GM18505 (cell line): ENCODE measurements around the gene TRIM73.
"Not testable (repeated sequence)": the region's sequence is repeated elsewhere in the genome, so short reads cannot be mapped to it uniquely, and the experiment has no call there.

Source experiments
- ATAC-seq: cut with Tn5 transposase; IDR thresholded peaks from one replicate; pipeline ENCODE4 v1.9.1; 2021; ENCODE audit not compliant: unreplicated experiment
- POLR2A ChIP-seq: IDR thresholded peaks from 4 replicates; pipeline ENCODE4 v1.6.1; 2011; ENCODE audit warnings: borderline replicate concordance; ENCODE audit not compliant: insufficient read depth, insufficient read length; ENCODE audit errors: extremely low read depth

TRIM73 gene

DNA sequence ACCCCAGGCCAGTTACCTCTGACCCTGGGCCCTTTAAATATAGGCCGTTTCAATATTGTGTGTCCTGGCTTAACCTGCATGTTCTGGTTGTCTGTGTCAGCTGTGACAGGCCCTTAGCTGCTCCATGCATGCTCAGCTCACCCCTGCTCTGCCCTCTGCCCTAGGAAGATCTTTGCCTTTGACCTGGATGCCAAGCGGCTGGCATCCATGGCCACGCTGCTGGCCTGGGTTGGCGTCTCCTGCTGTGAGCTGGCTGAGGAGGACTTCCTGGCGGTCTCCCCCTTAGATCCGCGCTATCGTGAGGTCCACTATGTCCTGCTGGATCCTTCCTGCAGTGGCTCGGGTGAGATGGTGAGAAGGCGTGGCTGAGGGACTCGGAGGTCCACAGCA is 20.0 kb downstream of the TRIM73 start:
- not testable (repeated sequence) for ATAC-seq

DNA sequence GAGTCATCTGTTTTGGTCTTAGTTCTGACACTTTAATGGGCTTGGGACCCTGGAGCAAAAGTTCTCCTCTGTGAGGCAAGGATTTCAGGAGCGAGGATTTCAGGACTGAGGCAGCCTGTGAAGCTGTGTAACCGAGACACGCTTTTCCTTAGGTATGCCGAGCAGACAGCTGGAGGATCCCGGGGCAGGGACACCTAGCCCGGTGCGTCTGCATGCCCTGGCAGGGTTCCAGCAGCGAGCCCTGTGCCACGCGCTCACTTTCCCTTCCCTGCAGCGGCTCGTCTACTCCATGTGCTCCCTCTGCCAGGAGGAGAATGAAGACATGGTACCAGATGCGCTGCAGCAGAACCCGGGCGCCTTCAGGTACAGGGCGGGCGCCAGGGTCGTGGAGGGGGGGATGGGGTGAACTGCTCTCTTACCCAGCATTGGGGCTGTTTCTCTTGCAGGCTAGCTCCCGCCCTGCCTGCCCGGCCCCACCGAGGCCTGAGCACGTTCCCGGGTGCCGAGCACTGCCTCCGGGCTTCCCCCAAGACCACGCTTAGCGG is 20.5 kb downstream of the TRIM73 start:
- not testable (repeated sequence) for ATAC-seq

DNA sequence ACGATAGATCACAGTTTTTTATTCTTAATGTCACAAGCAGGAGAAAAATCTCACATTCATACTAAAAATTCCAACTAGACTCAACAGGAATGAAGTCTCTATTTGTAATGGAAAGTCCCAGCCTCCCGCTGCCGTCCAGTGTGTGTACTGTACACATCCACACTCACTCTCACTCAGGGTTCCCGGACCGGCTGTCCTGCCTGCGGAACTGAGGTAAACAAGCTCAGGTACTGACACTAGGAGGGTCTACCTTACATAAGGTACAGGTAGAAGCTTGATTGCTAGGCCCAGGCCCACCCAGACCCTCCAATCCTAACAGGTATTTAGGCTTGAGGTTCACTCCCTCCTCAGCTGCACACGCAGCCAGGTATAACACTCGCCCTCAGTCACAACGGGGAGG is 21.4 kb downstream of the TRIM73 start:
- ATAC-seq = not testable (repeated sequence)

DNA sequence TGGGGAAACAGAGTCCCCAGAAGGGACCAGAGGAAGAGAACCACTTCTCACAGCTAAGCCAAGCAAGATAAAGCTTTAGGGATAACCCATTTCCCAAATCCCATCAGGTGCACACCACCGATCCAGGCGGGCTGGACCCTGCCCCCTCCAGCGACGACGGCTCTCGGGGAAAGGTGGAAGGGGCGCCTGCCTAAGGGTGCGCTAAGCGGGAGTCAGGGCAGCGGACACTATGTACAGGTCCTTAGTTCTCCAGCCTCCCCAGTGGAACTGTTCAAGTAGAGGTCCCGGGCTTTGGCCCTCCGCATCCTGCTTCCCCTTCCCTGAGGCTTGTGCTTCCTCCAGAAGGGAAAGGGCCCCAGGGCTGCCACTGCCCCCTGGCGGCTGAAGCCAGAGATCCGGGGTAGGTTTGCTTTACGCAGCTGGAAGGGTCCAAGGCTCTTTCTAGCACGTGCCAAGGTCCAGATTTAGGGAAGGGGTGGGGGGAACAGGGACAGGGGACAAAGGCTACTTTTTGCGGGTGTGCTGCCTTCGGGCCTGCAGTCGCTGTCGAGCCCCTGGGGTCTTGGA is 22.9 kb downstream of the TRIM73 start:
- ATAC-seq = not testable (repeated sequence)

DNA sequence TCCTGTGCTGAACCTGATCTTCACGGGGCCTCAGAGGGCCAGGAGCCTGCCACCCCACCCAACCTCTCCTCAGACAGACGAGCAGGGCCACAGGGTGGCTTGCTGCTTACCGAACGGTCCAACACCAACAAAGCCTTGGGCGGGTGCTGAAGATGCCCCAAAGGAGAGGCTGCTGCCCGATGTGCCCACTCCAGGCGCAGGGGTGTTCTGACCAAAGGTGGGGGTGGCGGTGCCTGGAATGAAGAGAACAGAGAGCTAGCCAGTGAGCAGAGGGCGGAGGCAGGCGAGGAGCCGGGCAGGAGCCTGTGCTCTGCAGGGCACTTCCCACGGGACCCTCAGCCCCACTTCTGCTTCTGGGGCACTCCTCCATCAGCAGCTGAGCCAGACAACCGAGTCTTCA is 23.8 kb downstream of the TRIM73 start:
- ATAC-seq = not testable (repeated sequence)

DNA sequence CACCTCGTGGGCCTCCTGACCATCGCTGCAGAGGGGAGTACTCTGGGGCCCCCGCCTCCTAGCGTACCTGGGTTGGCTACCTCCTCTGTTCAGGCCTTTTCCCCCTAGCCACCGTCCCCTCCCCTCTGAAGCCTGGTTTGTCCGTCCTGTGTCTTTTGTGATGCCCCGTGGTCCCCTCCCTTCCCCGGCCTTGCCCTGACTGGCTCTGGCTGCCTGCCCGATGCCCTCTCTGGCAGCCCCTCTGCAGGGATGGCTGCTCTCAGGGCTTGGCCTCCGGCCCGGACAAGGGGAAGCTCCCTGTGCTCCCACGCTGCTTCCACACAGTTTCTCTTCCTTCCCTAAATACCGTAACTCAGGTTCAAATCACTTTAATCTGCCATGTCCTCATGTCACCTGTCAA is 24.3 kb downstream of the TRIM73 start:
- not testable (repeated sequence) for ATAC-seq

DNA sequence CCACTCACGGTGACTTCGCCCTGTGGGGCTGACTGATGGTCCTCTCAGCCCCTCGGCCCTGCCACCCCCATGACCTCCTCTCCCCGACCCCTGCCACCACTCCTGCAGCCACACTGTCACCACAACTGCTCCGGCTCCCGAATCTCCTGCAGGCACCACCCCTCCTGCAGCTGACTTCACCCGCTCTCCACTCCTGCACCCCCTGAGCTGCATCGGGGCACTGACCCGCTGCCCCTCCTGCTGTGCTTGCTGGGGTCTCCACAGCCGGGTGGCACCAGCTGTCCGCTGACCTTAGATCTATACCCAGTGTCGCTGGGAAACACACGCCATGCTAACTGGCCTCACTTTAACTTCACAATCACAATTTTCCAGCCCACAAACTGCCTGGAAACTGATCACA is 24.7 kb downstream of the TRIM73 start:
- not testable (repeated sequence) for ATAC-seq

DNA sequence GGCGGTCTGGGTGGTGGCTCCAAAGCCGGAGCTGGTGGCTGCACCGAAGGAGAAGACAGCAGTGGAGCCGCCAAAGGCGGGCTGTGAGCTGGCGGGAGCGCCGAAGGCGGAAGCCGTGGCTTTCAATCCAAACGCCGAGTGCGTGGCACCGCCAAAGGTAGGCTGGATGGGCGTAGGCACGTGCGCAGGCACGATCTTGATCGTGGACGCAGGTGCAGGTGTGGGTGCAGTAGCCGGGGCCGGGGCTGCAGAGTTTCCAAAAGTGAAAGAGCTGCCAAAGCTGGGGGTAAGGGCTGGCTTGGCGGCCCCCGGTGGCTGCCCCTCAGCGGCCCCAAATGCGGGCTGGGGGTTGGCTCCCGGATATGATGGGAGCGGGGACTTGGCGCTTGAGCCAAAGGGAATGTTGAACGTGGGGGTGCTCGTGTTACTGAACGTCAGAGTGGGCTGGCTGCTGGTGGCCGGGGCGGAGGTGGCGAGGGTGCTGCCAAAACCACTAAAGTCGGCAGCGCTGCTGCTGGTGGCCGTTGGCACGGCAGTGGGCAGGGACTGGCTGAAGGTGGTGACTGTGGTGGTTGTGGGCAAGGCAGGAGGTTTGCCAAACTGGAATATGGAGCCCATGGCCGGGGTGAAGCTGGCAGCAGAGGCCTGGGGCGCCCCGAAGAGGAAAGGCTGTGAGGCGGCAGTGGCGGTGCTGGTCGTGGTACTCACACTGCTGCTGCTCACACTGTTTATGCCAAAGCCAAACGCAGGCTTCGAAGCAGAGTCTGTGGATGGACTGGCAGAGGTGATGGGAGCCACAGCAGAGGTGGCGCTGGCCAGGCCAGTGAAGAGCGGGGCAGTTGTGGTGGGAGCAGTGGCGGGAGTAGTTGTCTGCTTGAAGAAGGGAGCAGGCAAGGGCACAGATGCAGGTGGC is 26.6 kb downstream of the TRIM73 start:
- ATAC-seq = not testable (repeated sequence)

DNA sequence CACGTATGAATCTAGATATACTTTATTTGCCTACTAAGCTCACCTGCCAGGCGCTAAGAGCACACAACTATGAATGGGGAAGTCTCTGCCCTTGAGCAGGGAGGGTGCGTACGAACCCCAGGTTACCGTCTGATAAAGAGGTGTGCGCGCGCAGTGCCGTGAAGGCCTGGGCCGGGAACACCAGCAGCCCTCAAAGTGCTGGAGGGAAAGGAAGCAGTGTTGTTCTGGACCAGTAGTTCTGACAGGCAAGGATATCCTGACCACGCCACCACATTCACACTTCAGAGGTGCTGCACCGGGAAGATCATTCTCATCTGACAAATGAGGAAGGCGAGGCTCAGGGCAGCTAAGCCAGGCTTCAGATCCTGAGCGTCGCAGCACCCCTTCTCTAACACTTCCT is 28.1 kb downstream of the TRIM73 start:
- ATAC-seq = not testable (repeated sequence)

DNA sequence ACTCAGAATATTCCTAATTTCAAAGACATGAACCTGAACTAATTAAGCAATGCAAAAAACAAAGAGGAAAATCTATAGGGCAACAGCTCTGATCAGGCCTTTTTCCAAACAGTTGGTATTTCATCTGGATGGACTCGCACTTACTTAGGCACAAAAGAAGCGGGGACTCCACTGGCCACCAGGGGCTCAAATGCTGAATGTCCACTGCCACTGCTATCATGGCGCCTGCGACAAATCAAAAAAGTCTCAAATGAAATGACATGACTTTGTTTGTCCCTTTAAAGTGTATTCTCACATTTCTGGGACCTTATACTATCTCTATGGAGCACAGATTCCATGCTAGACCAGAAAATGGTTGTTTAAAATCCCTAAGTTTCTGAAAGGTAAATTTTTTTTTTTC is 43.6 kb downstream of the TRIM73 start:
- ATAC-seq = not testable (repeated sequence)

DNA sequence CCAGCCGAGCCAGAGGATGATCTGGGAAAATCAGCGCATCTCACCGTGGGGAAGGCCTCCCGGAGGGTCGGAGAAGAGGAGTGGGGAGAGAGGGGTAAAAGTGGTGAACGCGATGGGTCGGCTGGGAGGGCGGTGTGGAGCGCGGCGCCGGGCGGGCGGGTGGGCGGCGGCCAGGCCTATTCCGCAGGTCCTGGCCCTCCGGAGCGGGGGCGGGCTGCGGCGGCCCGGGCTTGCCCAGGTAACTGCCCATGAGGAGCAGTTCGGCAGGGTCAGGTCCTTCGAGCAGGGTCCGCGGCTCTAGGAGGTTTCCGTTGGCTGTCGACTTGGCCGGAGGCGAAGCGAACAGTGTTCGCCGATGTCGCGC is 46.7 kb downstream of the TRIM73 start:
- ATAC-seq = peak; percentile 41

DNA sequence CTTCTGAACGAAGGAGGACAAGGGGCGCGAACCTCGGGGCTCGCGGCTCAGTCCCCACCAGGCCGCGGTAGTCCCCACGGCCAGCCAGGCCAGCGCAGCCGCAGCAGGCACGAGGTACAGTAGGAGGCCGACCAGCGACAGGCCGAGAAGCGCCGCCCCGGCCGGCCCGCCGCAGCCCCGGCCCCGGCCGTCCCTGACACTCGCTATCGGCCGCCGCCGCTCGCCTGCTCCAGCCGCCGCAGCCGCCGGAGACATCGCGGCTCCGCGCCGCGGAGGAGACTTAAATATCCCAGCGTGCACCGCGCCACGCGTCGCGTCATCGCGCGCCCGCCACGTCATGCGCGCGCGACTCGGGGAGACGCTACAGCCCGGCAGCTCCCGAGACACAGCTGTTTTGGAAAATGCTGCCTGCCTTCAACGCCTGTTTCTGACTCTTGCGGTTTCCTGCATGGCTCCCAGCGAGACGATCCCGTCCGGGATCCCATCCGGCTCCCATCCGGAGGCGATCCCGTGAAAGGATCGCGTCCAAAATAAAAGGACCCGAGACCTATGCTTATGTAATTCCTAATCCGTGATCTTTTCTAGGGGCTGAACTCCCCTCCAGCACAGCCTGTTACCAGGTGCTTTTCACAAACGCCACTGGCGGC is 47.2 kb downstream of the TRIM73 start:
- peak; percentile 83 for ATAC-seq
- peak; percentile 35 for TF ChIP-seq POLR2A

DNA sequence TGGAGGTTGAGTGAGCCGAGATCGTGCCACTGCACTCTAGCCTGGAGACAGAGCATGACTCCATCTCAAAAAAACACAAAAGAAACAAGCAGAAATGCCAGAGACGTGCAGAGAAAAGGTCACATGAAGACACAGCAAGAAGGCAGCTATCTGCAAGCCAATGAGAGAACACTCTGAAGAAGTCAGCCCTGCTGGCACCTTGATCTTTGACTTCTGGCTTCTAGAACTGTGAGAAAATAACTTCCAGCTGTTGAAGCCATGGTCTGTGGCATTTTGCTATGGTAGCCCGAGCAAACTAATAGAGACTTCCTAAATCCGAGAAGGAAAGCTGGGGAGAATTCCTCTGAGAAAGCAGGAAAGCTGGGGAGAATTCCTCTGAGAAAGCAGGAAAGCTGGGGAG is 54.5 kb downstream of the TRIM73 start:
- ATAC-seq = not testable (repeated sequence)

DNA sequence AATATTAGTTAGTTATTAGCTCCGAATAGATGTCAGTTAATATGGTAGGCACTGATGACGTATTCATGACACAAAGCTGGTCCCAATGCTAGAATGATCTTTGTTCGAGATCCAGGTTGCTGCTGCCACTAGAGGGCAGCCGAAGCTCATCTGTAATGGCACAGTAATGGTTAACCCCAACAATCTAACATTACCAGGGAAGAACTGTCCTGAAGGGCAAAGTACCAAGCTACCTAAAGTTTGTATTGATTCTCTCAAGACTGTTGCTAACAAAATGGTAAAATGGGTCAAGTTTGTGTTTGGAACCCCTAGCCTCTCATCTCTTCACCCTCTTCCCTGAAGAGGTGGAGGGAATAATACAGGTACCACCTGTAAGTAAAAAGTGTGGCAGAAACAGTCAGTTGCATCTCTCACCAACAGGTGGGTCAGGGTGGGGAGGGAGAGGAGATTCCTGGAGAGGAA is 57.1 kb downstream of the TRIM73 start:
- ATAC-seq = not testable (repeated sequence)
